ENCODE data around the gene ZNF878.

The ZNF878 gene

GRCh38 chr19:12034198-12034597, 18.6 kb downstream of the ZNF878 start:
- H2BK120ac ChIP-seq (ENCODE audit: low read depth, low read length): no peak overlapping the region
- no peak overlapping the region for H2AK5ac ChIP-seq (ENCODE audit: low read length, severe bottlenecking)
- no peak overlapping the region for H4K91ac ChIP-seq (ENCODE audit: low read length)
- H3K9me3 ChIP-seq (ENCODE audit: control insufficient read depth, low read length): peaks cover 6% of the 10 kb centered on the region
- H2BK12ac ChIP-seq (ENCODE audit: low read length in 2 of 2): no peak overlapping the region
- no peak overlapping the region for H3K4me2 ChIP-seq (ENCODE audit: low read length, poor library complexity, severe bottlenecking)
- H3K18ac ChIP-seq (ENCODE audit: low read depth in 1 of 2, low read length in 2 of 2): no peak overlapping the region
- H3K79me1 ChIP-seq (replicated peaks; ENCODE audit: low read length, poor library complexity, severe bottlenecking): peaks cover 10% of the 10 kb centered on the region
- peaks cover 0 to 4% of the 10 kb centered on the region in 2 experiments for H3K36me3 ChIP-seq (ENCODE audit: control insufficient read depth in 1 of 2, insufficient read depth in 2 of 2, low read depth in 1 of 2, low read length in 2 of 2)
- whole genome bisulfite sequencing: 92% methylated on average over 1 of the region's 2 CpGs
- H3K27ac ChIP-seq (ENCODE audit: low read length, poor library complexity, severe bottlenecking): no peak overlapping the region
- no peak overlapping the region for H4K8ac ChIP-seq (ENCODE audit: low read length)
- H3K14ac ChIP-seq (ENCODE audit: low read length in 2 of 2): no peak overlapping the region
- no peak overlapping the region for H2BK15ac ChIP-seq (ENCODE audit: low read depth, poor library complexity, severe bottlenecking)
- H3K9ac ChIP-seq (ENCODE audit: low read length): peak overlapping the region; percentile 98
- H3K4ac ChIP-seq (ENCODE audit: low read depth in 1 of 2, low read length in 2 of 2): no peak overlapping the region
- no peaks in the 10 kb centered on the region for H3K27me3 ChIP-seq (ENCODE audit: control insufficient read depth in 1 of 2, insufficient read depth in 1 of 2, low read length in 2 of 2)
- no peak overlapping the region for H3K23ac ChIP-seq (ENCODE audit: low read length in 2 of 2)
- H2BK5ac ChIP-seq (ENCODE audit: low read depth, low read length, poor library complexity, severe bottlenecking): no peak overlapping the region
- no peak for DNase-seq
- no peak overlapping the region for H2AFZ ChIP-seq (ENCODE audit: low read depth, low read length)
- H3K4me1 ChIP-seq (ENCODE audit: control insufficient read depth, insufficient read depth, low read depth, low read length): peaks cover 5% of the 10 kb centered on the region
- H3K4me3 ChIP-seq (ENCODE audit: insufficient read depth in 1 of 2, low read depth in 1 of 2, low read length in 2 of 2): peak overlapping the region in 1 of 2 experiments; percentile 90

- H2BK120ac ChIP-seq (ENCODE audit: low read depth, low read length): no peak overlapping the region
- peak overlapping the region in 1 of 2 experiments; percentile 65 for H3K4me3 ChIP-seq (ENCODE audit: insufficient read depth in 1 of 2, low read depth in 1 of 2, low read length in 2 of 2)
- H3K9me3 ChIP-seq (ENCODE audit: control insufficient read depth, low read length): peaks cover 90% of the 10 kb centered on the region
- H3K27ac ChIP-seq (ENCODE audit: low read length, poor library complexity, severe bottlenecking): no peak overlapping the region
- no peaks in the 10 kb centered on the region for H3K27me3 ChIP-seq (ENCODE audit: control insufficient read depth in 1 of 2, insufficient read depth in 1 of 2, low read length in 2 of 2)
- H3K18ac ChIP-seq (ENCODE audit: low read depth in 1 of 2, low read length in 2 of 2): no peak overlapping the region
- H3K36me3 ChIP-seq (ENCODE audit: control insufficient read depth in 1 of 2, insufficient read depth in 2 of 2, low read depth in 1 of 2, low read length in 2 of 2): peaks cover 37 to 54% of the 10 kb centered on the region in 2 experiments
- H3K14ac ChIP-seq (ENCODE audit: low read length in 2 of 2): no peak overlapping the region
- no peak overlapping the region for H2BK12ac ChIP-seq (ENCODE audit: low read length in 2 of 2)
- H4K8ac ChIP-seq (ENCODE audit: low read length): no peak overlapping the region
- no peak overlapping the region for H2BK15ac ChIP-seq (ENCODE audit: low read depth, poor library complexity, severe bottlenecking)
- H3K9ac ChIP-seq (ENCODE audit: low read length): no peak overlapping the region
- no peak overlapping the region for H3K4ac ChIP-seq (ENCODE audit: low read depth in 1 of 2, low read length in 2 of 2)
- no peak overlapping the region for H2AK5ac ChIP-seq (ENCODE audit: low read length, severe bottlenecking)
- WGBS: no CpG with 5 or more reads among the region's 2 CpGs
- H3K23ac ChIP-seq (ENCODE audit: low read length in 2 of 2): no peak overlapping the region
- peaks cover 21% of the 10 kb centered on the region for H3K79me1 ChIP-seq (replicated peaks; ENCODE audit: low read length, poor library complexity, severe bottlenecking)
- H4K91ac ChIP-seq (ENCODE audit: low read length): no peak overlapping the region
- no peak overlapping the region for H3K4me2 ChIP-seq (ENCODE audit: low read length, poor library complexity, severe bottlenecking)
- H2AFZ ChIP-seq (ENCODE audit: low read depth, low read length): no peak overlapping the region
- no peaks in the 10 kb centered on the region for H3K4me1 ChIP-seq (ENCODE audit: control insufficient read depth, insufficient read depth, low read depth, low read length)
- H2BK5ac ChIP-seq (ENCODE audit: low read depth, low read length, poor library complexity, severe bottlenecking): no peak overlapping the region
- DNase-seq: no peak
Measured at GRCh38 chr19:12015753-12016116, 37.0 kb downstream of the ZNF878 start.

GRCh38 chr19:12015015-12015752, 37.6 kb downstream of the ZNF878 start:
- Histone ChIP-seq H3K23ac (ENCODE audit: low read length in 2 of 2) (no peak overlapping the region), H4K8ac (ENCODE audit: low read length) (no peak overlapping the region), H3K9ac (ENCODE audit: low read length) (no peak overlapping the region), H3K4ac (ENCODE audit: low read depth in 1 of 2, low read length in 2 of 2) (no peak overlapping the region), H3K4me3 (ENCODE audit: insufficient read depth in 1 of 2, low read depth in 1 of 2, low read length in 2 of 2) (peak overlapping the region in 1 of 2 experiments; percentile 65), H3K9me3 (ENCODE audit: control insufficient read depth, low read length) (peaks cover 86% of the 10 kb centered on the region), H3K18ac (ENCODE audit: low read depth in 1 of 2, low read length in 2 of 2) (no peak overlapping the region), H3K4me2 (ENCODE audit: low read length, poor library complexity, severe bottlenecking) (no peak overlapping the region), H2BK12ac (ENCODE audit: low read length in 2 of 2) (no peak overlapping the region), H3K27me3 (ENCODE audit: control insufficient read depth in 1 of 2, insufficient read depth in 1 of 2, low read length in 2 of 2) (no peaks in the 10 kb centered on the region), H3K79me1 (replicated peaks; ENCODE audit: low read length, poor library complexity, severe bottlenecking) (peaks cover 21% of the 10 kb centered on the region), H2AFZ (ENCODE audit: low read depth, low read length) (no peak overlapping the region), H3K36me3 (ENCODE audit: control insufficient read depth in 1 of 2, insufficient read depth in 2 of 2, low read depth in 1 of 2, low read length in 2 of 2) (peaks cover 37 to 54% of the 10 kb centered on the region in 2 experiments), H3K27ac (ENCODE audit: low read length, poor library complexity, severe bottlenecking) (no peak overlapping the region), H2BK120ac (ENCODE audit: low read depth, low read length) (no peak overlapping the region), H3K4me1 (ENCODE audit: control insufficient read depth, insufficient read depth, low read depth, low read length) (no peaks in the 10 kb centered on the region), H2BK5ac (ENCODE audit: low read depth, low read length, poor library complexity, severe bottlenecking) (no peak overlapping the region), H4K91ac (ENCODE audit: low read length) (no peak overlapping the region), H2BK15ac (ENCODE audit: low read depth, poor library complexity, severe bottlenecking) (no peak overlapping the region), H3K14ac (ENCODE audit: low read length in 2 of 2) (no peak overlapping the region), H2AK5ac (ENCODE audit: low read length, severe bottlenecking) (no peak overlapping the region)
- WGBS: 94% methylated on average over 8 of the region's 9 CpGs
- no peak for DNase-seq

GRCh38 chr19:12000152-12000981, 52.4 kb downstream of the ZNF878 start:
- H3K4me1 ChIP-seq (ENCODE audit: control insufficient read depth, insufficient read depth, low read depth, low read length): no peaks in the 10 kb centered on the region
- H2AK5ac ChIP-seq (ENCODE audit: low read length, severe bottlenecking): no peak overlapping the region
- 91% methylated on average over 7 of the region's 9 CpGs for WGBS
- H2AFZ ChIP-seq (ENCODE audit: low read depth, low read length): no peak overlapping the region
- no peak overlapping the region for H3K4ac ChIP-seq (ENCODE audit: low read depth in 1 of 2, low read length in 2 of 2)
- H4K91ac ChIP-seq (ENCODE audit: low read length): no peak overlapping the region
- H3K79me1 ChIP-seq (replicated peaks; ENCODE audit: low read length, poor library complexity, severe bottlenecking): peaks cover 30% of the 10 kb centered on the region
- H3K23ac ChIP-seq (ENCODE audit: low read length in 2 of 2): no peak overlapping the region
- DNase-seq: no peak
- no peak overlapping the region for H2BK15ac ChIP-seq (ENCODE audit: low read depth, poor library complexity, severe bottlenecking)
- H3K4me2 ChIP-seq (ENCODE audit: low read length, poor library complexity, severe bottlenecking): no peak overlapping the region
- no peak overlapping the region for H4K8ac ChIP-seq (ENCODE audit: low read length)
- no peak overlapping the region for H3K14ac ChIP-seq (ENCODE audit: low read length in 2 of 2)
- no peak overlapping the region for H2BK12ac ChIP-seq (ENCODE audit: low read length in 2 of 2)
- H2BK120ac ChIP-seq (ENCODE audit: low read depth, low read length): no peak overlapping the region
- no peak overlapping the region for H3K4me3 ChIP-seq (ENCODE audit: insufficient read depth in 1 of 2, low read depth in 1 of 2, low read length in 2 of 2)
- H2BK5ac ChIP-seq (ENCODE audit: low read depth, low read length, poor library complexity, severe bottlenecking): no peak overlapping the region
- H3K9me3 ChIP-seq (ENCODE audit: control insufficient read depth, low read length): peaks cover 13% of the 10 kb centered on the region
- no peak overlapping the region for H3K18ac ChIP-seq (ENCODE audit: low read depth in 1 of 2, low read length in 2 of 2)
- no peak overlapping the region for H3K27ac ChIP-seq (ENCODE audit: low read length, poor library complexity, severe bottlenecking)
- H3K9ac ChIP-seq (ENCODE audit: low read length): no peak overlapping the region
- peaks cover 10 to 29% of the 10 kb centered on the region in 2 experiments for H3K36me3 ChIP-seq (ENCODE audit: control insufficient read depth in 1 of 2, insufficient read depth in 2 of 2, low read depth in 1 of 2, low read length in 2 of 2)
- H3K27me3 ChIP-seq (ENCODE audit: control insufficient read depth in 1 of 2, insufficient read depth in 1 of 2, low read length in 2 of 2): no peaks in the 10 kb centered on the region
